GM21526 (cell line): ENCODE measurements around the gene GLUD1.
"Not testable (repeated sequence)": the region's sequence is repeated elsewhere in the genome, so short reads cannot be mapped to it uniquely, and the experiment has no call there.

Source experiments
- ATAC-seq: cut with Tn5 transposase; IDR thresholded peaks from one replicate; pipeline ENCODE4 v1.9.1; 2021; ENCODE audit warnings: moderate library complexity; ENCODE audit not compliant: unreplicated experiment, low FRiP score

GLUD1 gene

DNA sequence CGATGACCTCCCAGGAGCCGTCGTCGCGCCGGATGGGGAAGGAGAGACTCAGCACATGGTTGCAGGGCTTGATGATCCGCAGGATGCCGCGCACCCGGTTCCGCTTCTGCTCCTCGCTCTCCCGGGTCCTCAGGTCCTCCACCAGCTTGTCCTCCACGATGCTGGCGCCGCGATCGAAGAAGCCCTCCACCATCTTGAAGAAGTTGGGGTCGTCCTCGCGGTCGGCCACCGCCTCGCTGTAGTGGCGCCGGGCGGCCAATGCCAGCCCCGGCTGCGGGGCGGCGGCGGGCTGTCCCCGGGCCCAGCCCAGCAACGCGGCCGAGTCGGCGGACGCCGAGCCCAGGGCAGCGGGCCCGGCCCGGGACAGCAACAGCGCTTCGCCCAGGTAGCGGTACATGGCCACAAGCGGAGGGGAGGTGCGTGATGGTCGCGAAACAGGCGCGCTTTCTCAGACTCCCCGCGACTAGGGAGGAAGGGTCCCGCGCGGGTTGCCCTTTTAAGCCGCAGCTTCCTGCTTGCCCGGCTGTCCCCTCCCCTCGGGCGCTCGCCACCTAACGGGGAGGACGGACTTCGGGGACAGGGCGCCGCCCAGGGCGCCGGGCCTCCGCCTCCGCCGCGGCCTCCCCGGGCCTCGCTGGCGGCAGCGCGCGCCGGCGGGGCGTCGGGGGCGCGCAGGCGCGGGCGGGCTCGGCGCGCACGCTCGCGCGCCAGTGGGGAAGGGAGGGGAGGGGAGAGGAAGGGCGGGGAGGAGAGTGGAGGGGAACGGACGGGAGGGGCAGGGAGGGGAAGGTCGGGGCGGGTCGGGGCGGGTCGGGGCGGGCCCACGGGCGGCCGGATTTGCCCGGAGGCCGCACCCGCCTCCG, at the start of gene GLUD1, which contains the start of gene SHLD2:
Gene GLUD1, minus strand, starts transcription at position 471 of the 863 bp plus-strand sequence. Its CDS starts 74 bp downstream, at position 397.
Gene SHLD2, plus strand, starts transcription at position 834 of the 863 bp plus-strand sequence. CDS start 56,149 bp downstream, outside the sequence.
- ATAC-seq = peak; percentile 54

GRCh38 chr10:87143109-87143418, 48.4 kb upstream of the GLUD1 start:
- not testable (repeated sequence) for ATAC-seq

DNA sequence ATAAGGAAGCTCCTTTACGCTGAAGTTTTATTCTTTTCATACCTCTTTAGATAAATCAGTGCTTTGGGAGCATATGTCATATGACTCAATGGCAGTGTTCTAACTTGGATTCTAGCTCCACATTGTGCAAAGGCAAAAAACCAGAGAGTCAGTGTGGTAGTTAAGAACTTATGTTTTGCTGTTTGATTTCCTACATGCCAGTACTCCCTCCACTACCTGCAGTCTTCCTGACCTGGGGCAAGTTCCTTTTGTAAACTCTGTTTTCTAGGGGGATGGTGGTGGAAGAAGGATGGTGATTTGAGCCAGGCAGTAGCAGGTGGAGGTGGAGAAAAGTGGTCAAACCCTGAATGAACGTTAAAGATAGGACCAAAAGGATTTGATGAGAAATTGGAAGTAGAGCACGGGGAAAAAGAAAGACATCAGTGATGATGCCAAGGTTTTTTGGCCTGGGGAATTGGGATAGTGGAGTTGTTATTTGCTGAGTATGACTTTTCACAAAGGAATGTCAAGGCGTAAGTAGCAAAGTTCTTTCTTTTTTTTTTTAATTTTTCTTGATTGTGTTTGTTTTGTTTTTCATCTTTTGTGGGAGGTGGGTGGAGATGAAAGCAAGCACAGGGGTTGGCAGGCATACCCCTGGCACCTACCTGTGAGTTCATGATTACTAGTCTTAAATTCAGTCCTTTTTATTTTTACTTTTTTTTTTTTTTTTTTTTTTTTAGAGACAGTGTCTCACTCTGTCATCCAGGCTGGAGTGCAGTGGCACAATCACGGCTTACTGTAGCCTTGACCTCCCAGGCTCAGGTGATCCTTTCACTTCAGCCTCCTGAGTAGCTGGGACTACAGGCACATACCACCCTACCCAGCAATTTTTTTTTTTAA, 47.8 kb upstream of the GLUD1 start:
- not testable (repeated sequence) for ATAC-seq

DNA sequence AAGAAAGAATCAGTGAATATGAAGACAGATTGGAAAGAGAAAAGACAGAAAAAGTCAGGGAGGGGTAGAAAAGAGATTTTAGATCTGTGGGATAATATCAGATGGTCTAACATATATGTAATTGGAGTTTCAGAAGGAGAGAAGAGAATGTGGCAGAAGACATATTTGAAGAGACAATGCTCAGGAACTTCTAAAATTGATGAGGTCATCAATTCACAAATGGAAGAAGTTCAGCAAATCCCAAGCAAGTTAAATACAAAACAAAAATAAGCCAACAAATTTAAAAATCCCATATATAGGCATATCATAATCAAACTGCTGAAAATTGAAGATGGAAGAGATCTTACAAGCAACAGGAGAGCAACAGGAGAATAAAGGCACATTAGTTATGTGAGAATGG, 42.8 kb upstream of the GLUD1 start:
- ATAC-seq = not testable (repeated sequence)

- ATAC-seq = not testable (repeated sequence)
These were observed 39.8 kb upstream of the GLUD1 start for GRCh38 chr10:87134440-87134839.

- ATAC-seq = not testable (repeated sequence)
These were observed 39.3 kb upstream of the GLUD1 start for GRCh38 chr10:87133936-87134335.

- not testable (repeated sequence) for ATAC-seq
These were observed 37.5 kb upstream of the GLUD1 start for GRCh38 chr10:87132176-87132575.

- not testable (repeated sequence) for ATAC-seq
These were observed 33.0 kb upstream of the GLUD1 start for GRCh38 chr10:87127607-87128156.

GRCh38 chr10:87127048-87127447, 32.4 kb upstream of the GLUD1 start:
- not testable (repeated sequence) for ATAC-seq

DNA sequence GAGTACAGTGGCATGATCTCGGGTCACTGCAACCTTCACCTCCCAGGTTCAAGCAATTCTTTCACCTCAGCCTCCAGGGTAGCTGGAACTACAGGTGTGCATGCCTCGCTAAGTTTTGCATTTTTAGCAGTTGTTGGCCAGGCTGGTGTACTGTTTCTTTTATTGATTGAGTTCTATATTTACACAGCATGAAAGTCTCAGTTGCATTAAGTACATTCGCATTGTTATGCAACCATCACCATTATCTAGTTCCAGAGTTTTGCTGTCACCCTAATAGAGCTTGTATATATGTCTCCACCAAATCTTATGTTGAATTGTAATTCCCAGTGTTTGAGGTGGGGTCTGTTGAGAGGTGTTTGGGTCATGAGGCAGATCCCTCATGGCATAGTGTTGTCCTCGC, 28.7 kb upstream of the GLUD1 start:
- ATAC-seq = not testable (repeated sequence)

GRCh38 chr10:87119029-87119428, 24.4 kb upstream of the GLUD1 start:
- ATAC-seq = not testable (repeated sequence)

GRCh38 chr10:87118122-87118521, 23.5 kb upstream of the GLUD1 start:
- not testable (repeated sequence) for ATAC-seq

DNA sequence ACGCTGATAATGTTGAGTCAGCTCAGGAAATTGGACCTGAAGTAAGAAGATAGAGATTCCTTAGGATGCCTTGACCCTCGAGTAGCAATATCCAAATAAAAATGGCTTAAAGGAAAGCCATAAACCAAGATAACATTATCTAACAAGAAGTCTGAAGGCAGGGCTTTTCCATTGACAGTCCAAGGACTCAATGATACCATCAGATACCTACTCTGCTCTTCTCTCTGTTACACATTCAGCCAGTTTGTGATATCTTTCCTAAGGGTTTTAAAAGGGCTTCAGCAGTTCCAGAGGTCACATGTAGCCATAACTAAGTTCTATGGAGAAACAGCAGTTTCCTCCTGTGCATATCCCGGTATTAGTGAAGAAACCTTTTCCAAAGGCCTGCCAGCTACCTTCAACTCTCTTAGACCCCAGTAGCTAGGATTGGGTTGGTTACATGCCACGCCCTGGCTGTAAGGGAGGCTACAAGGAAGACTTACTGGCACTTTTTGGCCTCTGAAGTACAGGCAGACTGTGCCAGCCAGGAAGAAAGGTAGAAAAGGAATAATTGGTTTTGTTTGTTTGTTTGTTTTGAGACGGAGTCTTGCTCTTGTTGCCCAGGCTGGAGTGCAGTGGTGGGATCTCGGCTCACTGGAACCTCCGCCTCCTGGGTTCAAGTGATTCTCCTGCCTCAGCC, 10.9 kb upstream of the GLUD1 start:
- no peak for ATAC-seq

DNA sequence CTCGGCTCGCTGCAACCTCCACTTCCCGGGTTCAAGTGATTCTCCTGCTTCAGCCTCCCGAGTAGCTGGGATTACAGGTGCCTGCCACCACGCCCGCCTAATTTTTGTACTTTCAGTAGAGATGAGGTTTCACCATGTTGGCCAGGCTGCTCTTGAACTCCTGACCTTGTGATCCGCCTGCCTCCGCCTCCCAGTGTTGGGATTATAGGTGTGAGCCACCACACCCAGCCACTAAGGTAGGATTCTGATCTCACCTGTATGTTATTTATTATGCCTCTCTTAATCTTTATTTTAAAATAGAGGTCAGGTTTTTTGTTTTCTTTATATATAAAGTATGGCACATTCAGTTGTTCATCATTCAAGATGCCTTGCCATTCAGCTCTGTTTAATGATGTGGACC, 10.1 kb upstream of the GLUD1 start:
- ATAC-seq = not testable (repeated sequence)

- no peak for ATAC-seq
These were observed 7.4 kb upstream of the GLUD1 start for GRCh38 chr10:87101996-87102395.

DNA sequence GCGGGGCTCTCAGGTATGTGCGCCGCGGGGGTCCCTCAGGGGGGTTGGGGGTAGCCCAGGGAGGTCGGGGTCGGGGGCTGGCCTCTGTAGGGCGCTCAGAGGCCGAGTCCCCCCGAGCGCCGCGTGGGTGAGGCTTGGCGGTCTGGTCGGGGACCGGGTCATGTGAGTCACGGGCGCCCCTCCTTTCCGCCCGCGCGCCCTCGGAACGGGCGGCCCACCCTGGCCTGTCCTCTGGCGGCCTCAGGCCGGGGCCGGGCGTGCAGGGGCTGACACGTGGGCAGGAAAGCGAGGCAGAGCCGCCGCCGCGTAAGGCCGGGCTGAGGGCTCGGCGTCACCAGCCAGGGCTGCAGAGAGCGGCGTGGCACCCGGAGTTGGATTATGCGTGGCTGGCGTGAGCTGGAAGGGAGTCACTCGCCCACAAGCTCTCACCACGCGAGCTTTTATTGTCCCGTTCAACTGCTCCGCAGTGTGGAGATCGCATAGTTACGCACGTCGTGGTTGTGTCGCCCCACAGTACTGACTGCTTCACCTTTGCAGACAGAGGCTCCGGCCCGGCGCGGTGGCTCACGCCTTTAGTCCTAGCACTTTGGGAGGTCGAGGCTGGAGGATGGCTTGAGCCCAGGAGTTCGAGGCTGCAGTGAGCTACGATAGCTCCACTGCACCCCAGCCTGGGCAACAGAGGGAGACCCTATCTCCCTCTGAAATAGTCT, 748 bp upstream of the GLUD1 start:
- ATAC-seq = peak; percentile 56

- ATAC-seq = peak; percentile 33
These were observed 841 bp downstream of the GLUD1 start for GRCh38 chr10:87093632-87094372.

GRCh38 chr10:87092861-87093631, 1.6 kb downstream of the GLUD1 start:
- no peak for ATAC-seq
